GM21529 (cell line): ENCODE data around the gene COG7.
A peak's percentile ranks its signal among the peaks of the same experiment; 100 is the strongest.
"Not testable (repeated sequence)": the region's sequence is repeated elsewhere in the genome, so short reads cannot be mapped to it uniquely, and the experiment has no call there.

Experiments used
- ATAC-seq: cut with Tn5 transposase; IDR thresholded peaks from one replicate; pipeline ENCODE4 v1.9.1; 2021; ENCODE audit not compliant: unreplicated experiment

COG7 gene

GRCh38 chr16:23452572-23453337, at the start of gene COG7:
Gene COG7 (minus strand): TSS chr16:23453189. CDS start chr16:23452994, 195 bp downstream.
- peak; percentile 84 for ATAC-seq

DNA sequence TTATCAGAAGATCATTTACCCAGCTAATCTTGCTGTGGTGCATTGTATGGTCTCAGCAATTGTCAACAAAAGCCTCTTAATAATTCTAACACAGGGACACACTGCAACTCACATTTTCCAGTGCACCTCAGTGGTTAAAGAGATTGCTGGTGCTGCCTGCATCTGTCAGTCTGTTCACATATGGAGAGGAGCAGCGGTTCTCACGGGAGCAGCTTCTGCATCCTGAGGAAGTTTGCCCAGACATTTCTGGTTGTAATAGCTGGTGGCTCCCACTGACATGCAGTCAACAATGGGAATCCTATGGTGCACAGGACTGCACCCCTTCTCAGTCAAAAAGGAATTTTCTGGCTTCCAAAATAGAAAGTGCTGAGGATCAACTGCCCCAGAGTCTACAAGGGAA, 49.5 kb upstream of the COG7 start:
- no peak for ATAC-seq

DNA sequence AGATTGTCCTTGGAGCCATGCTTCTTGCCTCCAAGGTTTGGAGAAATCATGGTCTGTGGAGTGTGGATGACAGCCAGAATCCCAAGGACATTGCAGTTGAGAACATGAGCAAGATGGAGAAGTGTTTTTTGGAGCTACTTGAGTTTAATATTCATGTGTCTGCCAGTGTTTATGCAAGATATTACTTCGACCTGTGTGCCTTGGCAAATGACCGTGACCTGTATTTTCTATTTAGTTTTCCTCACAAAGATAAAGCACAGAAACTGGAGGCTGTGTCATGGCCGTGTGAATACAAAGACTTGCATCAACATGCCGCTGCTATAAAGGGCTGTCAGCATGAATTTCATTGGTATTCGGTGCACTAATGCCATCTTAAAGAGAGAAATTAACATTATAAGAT, 48.3 kb upstream of the COG7 start:
- ATAC-seq: no peak

DNA sequence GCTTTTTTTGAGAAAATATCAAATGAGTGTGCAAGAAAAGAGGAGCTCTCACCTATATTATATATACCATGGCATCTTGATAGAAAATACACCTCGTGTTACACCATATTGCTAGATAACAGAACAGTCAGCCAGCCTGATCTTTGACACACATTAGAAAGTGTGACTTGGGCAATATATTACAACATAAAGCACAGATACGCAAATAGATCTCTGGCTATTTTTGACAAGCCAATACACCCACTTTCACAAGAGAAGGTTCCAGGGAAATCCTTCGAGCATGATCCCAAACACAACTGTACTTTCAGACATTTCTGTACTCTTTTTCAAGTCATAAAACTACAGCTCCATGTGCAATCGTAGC, 47.9 kb upstream of the COG7 start:
- no peak for ATAC-seq

DNA sequence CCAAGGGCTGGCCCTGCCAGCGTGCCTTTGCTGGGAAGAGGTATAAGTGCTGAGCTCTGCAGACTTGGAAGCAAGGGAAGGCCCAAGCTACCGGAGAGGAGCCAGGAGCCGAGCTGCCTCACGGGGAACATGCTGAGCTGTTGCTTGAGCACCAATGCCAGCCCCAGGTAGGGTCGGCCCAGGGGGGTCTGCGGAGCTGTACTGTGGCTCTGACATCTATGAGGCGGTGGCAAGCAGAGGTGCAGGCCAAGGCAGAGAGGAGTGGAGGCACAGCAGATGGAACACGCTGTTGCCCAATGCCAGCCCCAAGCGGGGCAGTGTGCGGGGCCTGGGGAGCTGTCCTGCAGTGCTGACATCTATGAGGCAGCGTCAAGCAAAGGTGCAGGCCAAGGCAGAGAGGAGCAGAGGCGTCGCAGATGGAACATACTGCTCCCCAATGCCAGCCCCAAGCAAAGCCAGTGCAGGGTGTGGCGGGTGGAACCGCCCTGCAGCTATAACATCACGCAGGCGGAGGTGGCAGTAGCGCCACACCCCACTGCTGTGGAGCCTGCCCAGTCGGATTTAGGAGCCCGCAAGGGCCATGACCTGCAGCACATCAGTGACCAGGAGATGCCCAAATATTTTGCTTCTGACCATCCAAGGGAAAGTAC, 47.3 kb upstream of the COG7 start:
- no peak for ATAC-seq

DNA sequence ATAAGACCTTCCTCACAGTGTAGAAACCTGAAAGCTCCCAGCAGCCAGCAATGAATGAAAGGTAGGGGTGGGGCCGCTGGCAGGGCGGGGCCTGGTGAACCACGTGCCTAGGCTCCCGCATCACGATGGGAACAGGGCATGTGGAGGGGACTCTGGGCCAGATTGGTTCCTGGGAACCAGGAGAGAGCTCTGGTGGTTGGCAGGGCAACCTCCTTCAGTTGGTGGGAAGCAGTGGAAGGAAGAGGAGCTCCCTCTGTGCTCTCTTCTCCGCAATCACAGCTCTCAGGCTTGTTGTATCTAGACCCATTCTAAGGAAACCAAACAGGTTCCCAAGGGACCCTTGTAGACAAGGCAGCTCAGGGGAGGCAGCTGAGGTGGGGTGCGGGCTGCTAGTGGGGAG, 46.8 kb upstream of the COG7 start:
- ATAC-seq: no peak

DNA sequence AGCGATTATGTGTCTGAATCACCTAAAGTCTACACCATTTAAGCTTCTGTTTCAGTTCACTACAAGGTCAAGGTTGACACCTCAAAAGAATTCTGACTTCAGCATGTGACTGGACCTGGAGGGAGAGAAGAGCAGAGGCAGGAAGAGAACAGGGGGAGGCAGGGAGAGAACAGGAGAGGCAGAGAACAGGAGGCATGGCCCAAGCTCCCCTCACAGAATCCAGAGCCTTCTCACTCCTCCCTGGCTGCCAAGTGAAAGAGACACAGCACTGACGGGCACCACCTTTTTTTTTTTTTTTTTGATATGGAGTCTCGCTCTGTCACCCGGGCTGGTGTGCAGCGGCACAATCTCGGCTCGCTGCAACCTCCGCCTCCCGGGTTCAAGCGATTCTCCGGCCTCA, 45.9 kb upstream of the COG7 start:
- no peak for ATAC-seq

- ATAC-seq: no peak
These were observed 44.5 kb upstream of the COG7 start for GRCh38 chr16:23497543-23497868.

- ATAC-seq: no peak
These were observed 44.0 kb upstream of the COG7 start for GRCh38 chr16:23496821-23497542.

GRCh38 chr16:23495671-23496070, 42.7 kb upstream of the COG7 start:
- ATAC-seq: no peak

GRCh38 chr16:23494188-23494587, 41.2 kb upstream of the COG7 start:
- no peak for ATAC-seq

DNA sequence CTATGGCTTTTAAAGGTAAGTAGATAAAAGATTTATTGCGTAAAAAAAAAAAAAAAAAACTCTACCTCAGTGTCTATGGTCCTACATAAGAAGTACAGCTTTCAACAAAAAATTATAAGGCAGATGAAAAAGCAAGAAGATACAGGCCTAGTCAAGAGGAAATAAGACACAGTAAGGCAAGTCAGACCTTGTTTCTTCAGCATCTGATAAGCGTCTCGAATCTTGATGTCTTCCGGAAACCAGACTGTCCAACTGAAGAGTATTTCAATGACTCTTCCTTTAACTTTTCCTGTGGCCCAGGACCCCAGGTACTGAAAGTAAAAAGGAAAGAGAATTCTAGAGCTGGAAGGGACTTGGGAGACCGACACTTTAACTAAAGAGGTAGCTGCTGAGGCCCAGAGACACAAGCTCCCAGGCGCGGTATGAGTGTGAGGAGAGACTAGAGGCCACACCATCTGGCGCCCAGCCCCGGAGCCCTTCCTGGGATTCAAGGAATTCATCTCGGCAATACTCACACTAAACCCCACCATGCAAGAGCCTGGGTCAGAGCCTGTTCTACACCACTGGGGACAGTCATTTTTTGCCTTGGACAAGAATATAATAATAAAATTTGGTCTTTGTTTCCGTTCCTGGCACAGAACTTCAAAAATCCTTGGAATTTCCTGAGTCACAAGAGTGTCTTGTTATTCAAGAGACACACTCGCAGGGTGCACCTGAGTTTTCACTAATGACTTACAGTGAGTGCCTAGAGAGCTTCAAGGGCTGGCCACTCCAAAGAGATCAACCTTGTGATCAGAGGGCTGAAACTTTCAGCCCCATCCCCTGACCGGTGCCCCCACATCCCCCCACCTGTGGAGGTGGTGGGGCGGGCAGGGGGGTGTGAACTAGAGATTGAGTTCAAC, 38.8 kb upstream of the COG7 start:
- no peak for ATAC-seq

GRCh38 chr16:23486480-23486879, 33.5 kb upstream of the COG7 start:
- ATAC-seq: no peak

DNA sequence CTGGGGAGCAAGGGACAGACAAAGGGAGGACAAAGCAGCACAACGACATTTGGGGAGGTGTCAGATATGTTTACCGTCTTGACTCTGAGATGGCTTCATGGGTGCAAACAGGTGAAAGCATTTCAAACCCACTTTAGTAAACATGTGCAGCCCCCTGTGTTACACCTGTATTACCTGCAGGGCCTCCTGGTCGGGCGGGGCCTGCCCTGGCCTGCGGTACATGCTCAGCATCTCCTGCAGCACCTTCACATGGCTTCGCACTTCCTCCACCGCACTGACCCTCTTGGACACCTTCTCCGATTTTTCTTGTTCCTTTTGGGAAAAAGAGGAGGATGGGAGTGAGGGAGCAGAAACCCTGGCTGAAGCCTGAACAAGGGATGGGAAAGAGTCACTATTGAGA, 32.9 kb upstream of the COG7 start:
- ATAC-seq: no peak

GRCh38 chr16:23485257-23485614, 32.2 kb upstream of the COG7 start:
- ATAC-seq: no peak

GRCh38 chr16:23484510-23485256, 31.7 kb upstream of the COG7 start:
- no peak for ATAC-seq

DNA sequence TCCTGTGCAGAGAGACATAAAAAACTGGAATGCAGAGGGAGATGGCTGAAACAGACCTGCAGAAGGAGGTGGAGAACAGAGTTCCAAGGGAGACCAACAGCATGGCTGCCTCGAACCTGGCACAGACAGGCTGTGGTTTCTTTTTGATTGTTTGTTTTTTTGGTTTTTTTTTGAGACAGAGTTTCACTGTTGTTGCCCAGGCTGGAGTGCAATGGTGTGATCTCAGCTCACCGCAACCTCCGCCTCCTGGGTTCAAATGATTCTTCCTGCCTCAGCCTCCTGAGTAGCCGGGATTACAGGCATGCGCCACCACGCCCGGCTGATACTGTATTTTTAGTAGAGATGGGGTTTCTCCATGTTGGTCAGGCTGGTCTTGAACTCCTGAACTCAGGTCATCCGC, 30.5 kb upstream of the COG7 start:
- ATAC-seq: not testable (repeated sequence)

DNA sequence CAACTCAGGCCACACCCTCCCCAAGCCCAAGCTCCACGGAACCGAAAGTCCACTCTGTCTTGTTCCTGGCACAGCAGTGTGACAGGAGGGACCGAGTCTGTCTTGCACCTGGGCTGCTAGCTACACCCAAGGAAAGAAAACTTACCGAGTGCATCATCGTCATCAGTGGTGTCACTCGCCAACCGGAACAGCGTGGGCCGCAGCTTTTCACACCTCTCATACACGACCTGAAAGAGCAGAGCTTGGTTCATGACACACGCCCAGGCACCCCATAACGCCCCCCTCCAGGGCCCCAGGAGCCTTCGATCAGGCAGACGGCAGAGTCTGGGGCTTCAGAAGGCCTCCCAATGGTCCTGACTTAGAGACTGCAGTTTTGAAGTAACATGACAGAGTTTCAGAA, 29.8 kb upstream of the COG7 start:
- no peak for ATAC-seq

GRCh38 chr16:23480257-23480656, 27.3 kb upstream of the COG7 start:
- no peak for ATAC-seq

DNA sequence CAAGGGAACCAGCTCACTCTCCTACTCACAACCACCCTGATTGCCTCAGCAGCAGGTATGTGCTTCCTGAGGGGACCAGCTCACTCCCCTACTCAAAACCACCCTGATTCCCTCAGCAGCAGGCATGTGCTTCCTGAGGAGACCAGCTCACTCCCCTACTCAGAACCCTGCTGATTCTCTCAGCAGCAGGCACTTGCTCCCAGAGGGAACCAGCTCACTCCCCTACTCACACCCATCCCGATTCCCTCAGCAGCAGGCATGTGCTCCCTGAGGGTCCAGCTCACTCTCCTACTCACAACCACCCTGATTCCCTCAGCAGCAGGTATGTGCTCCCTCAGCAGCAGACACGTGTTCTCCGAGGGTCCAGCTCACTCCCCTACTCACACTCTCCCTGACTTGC, 26.1 kb upstream of the COG7 start:
- no peak for ATAC-seq

DNA sequence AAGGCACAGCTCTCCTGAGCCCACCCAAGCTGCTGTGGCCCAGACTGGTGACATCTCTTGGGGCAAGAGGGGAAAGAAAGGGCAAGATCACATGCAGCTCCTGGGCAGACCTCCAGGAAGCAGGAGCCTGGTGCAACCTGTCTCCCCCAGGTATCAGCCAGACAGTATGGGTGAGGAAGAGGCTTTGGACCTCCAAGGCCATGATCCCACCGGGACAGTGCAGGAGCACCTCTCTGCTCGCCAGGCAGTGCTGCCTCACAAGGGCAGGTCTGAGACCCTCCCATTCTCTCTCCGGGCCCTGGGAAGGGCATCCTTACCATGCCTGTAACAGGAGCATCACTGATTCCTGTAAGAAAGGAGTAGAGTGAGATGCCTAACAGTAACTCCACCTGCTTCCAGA, 25.6 kb upstream of the COG7 start:
- no peak for ATAC-seq
